Measurements from ENCODE around the gene NUAK1. TPM values are rescaled to one million over a fixed set of nuclear protein-coding genes. Genes with fewer than 3 reads are reported as not detected.

NUAK1 gene
- total and polyA plus RNA-seq, 4 donors: 2.9 to 14.1 (median 9.2) TPM

GRCh38 chr12:106097011-106097410 is 41.7 kb downstream of the NUAK1 start:
- DNase-seq (no peak), ATAC-seq (ENCODE audit: insufficient read depth, low FRiP score) (no peak)
- WGBS, 2 donors: 77 to 86% methylated on average over 2 of the region's 2 CpGs
- Histone ChIP-seq H3K36me3 (ENCODE audit: control insufficient read depth in 4 of 4, insufficient read depth in 4 of 4, low read length in 4 of 4) (peaks cover 2 to 8% (median 4%) of the 10 kb centered on the region in 4 donors), H3K9ac (ENCODE audit: insufficient read depth in 1 of 2, low read length in 2 of 2) (no peak overlapping the region), H3K27ac (ENCODE audit: low read depth in 1 of 2, low read length in 1 of 2) (peak overlapping the region in 1 of 2 donors; percentile 90), H3K4me3 (no peak overlapping the region), H3K4me1 (ENCODE audit: control insufficient read depth in 5 of 5, insufficient read depth in 5 of 5, low read length in 5 of 5) (peaks cover 4 to 27% (median 10%) of the 10 kb centered on the region in 5 donors), H3K27me3 (ENCODE audit: control insufficient read depth in 3 of 3, insufficient read depth in 3 of 3, low read length in 2 of 3) (no peaks in the 10 kb centered on the region), H3K9me3 (ENCODE audit: control insufficient read depth in 4 of 4, insufficient read depth in 3 of 4, low read length in 3 of 4) (peaks cover 0 to 2% (median 0%) of the 10 kb centered on the region in 4 donors)
- TF ChIP-seq CTCF (IDR thresholded peaks at IDR 0.05; ENCODE audit: control extremely low read depth, extremely low read depth): no peak

GRCh38 chr12:106096376-106096775 is 42.4 kb downstream of the NUAK1 start:
- Histone ChIP-seq H3K9ac (ENCODE audit: insufficient read depth in 1 of 2, low read length in 2 of 2) (no peak overlapping the region), H3K27ac (ENCODE audit: low read depth in 1 of 2, low read length in 1 of 2) (peak overlapping the region; percentile 60 to 90), H3K27me3 (ENCODE audit: control insufficient read depth in 3 of 3, insufficient read depth in 3 of 3, low read length in 2 of 3) (no peaks in the 10 kb centered on the region), H3K4me3 (no peak overlapping the region), H3K36me3 (ENCODE audit: control insufficient read depth in 4 of 4, insufficient read depth in 4 of 4, low read length in 4 of 4) (peaks cover 0 to 8% (median 4%) of the 10 kb centered on the region in 4 donors), H3K4me1 (ENCODE audit: control insufficient read depth in 5 of 5, insufficient read depth in 5 of 5, low read length in 5 of 5) (peaks cover 4 to 24% (median 7%) of the 10 kb centered on the region in 5 donors), H3K9me3 (ENCODE audit: control insufficient read depth in 4 of 4, insufficient read depth in 3 of 4, low read length in 3 of 4) (peaks cover 0 to 2% (median 0%) of the 10 kb centered on the region in 4 donors)
- no peak for ATAC-seq (ENCODE audit: insufficient read depth, low FRiP score)
- TF ChIP-seq CTCF (IDR thresholded peaks at IDR 0.05; ENCODE audit: control extremely low read depth, extremely low read depth): no peak
- 63 to 74% methylated on average over 12 of the region's 12 CpGs for WGBS, 2 donors
- DNase-seq: peak; percentile 29 to 55 (median 50)

GRCh38 chr12:106094304-106094703 is 44.5 kb downstream of the NUAK1 start:
- H3K36me3 ChIP-seq (ENCODE audit: control insufficient read depth in 4 of 4, insufficient read depth in 4 of 4, low read length in 4 of 4): peaks cover 0 to 4% (median 1%) of the 10 kb centered on the region in 4 donors
- H3K9me3 ChIP-seq (ENCODE audit: control insufficient read depth in 4 of 4, insufficient read depth in 3 of 4, low read length in 3 of 4): no peaks in the 10 kb centered on the region
- no peak overlapping the region for H3K4me3 ChIP-seq
- TF ChIP-seq CTCF (IDR thresholded peaks at IDR 0.05; ENCODE audit: control extremely low read depth, extremely low read depth): no peak
- H3K27ac ChIP-seq (ENCODE audit: low read depth in 1 of 2, low read length in 1 of 2): peak overlapping the region in 1 of 2 donors; percentile 13
- no peak for ATAC-seq (ENCODE audit: insufficient read depth, low FRiP score)
- no peak for DNase-seq
- no peaks in the 10 kb centered on the region for H3K27me3 ChIP-seq (ENCODE audit: control insufficient read depth in 3 of 3, insufficient read depth in 3 of 3, low read length in 2 of 3)
- 76 to 83% methylated on average over 5 of the region's 5 CpGs for WGBS, 2 donors
- H3K9ac ChIP-seq (ENCODE audit: insufficient read depth in 1 of 2, low read length in 2 of 2): no peak overlapping the region
- H3K4me1 ChIP-seq (ENCODE audit: control insufficient read depth in 5 of 5, insufficient read depth in 5 of 5, low read length in 5 of 5): peaks cover 9 to 38% (median 12%) of the 10 kb centered on the region in 5 donors

- Histone ChIP-seq H3K9ac (ENCODE audit: insufficient read depth in 1 of 2, low read length in 2 of 2) (no peak overlapping the region), H3K9me3 (ENCODE audit: control insufficient read depth in 4 of 4, insufficient read depth in 3 of 4, low read length in 3 of 4) (no peaks in the 10 kb centered on the region), H3K27ac (ENCODE audit: low read depth in 1 of 2, low read length in 1 of 2) (peak overlapping the region in 1 of 2 donors; percentile 44), H3K4me3 (no peak overlapping the region), H3K36me3 (ENCODE audit: control insufficient read depth in 4 of 4, insufficient read depth in 4 of 4, low read length in 4 of 4) (peaks cover 0 to 2% (median under 1%) of the 10 kb centered on the region in 4 donors), H3K4me1 (ENCODE audit: control insufficient read depth in 5 of 5, insufficient read depth in 5 of 5, low read length in 5 of 5) (peaks cover 11 to 37% (median 14%) of the 10 kb centered on the region in 5 donors), H3K27me3 (ENCODE audit: control insufficient read depth in 3 of 3, insufficient read depth in 3 of 3, low read length in 2 of 3) (no peaks in the 10 kb centered on the region)
- ATAC-seq (ENCODE audit: insufficient read depth, low FRiP score): no peak
- TF ChIP-seq CTCF (IDR thresholded peaks at IDR 0.05; ENCODE audit: control extremely low read depth, extremely low read depth): no peak
- WGBS, 2 donors: 76 to 84% methylated on average over 6 of the region's 6 CpGs
- DNase-seq: peak in 2 of 3 donors; percentile 24 to 45
Measured at GRCh38 chr12:106093246-106093645, 45.5 kb downstream of the NUAK1 start.
